Right lobe of liver (tissue), 4 donors: ENCODE data around the gene PSMD3.

Experiments used
- CTCF ChIP-seq, 4 donors: fragments of 200-600 bp in 3 of 4; fragments of 450-650 bp in 1 of 4; IDR thresholded peaks; one replicate each; pipeline versions ENCODE4 v1.5.1 to v1.8.0; 2016 to 2022; ENCODE audit warnings: antibody characterized with exemption in 4 of 4, mild to moderate bottlenecking in 2 of 4
- POLR2A ChIP-seq: fragments of 450-650 bp; IDR thresholded peaks from one replicate; pipeline ENCODE4 v1.6.1; 2017; ENCODE audit warnings: antibody characterized with exemption, mild to moderate bottlenecking
- donor health status: DM: no; HTN: no; CAD: no.
- donor health status: DM: no; HTN: no; CAD: no.
- donor health status: DM: no; HTN: yes; CAD: no.

- TF ChIP-seq POLR2A = no peak
- no peak for TF ChIP-seq CTCF (IDR thresholded peaks at IDR 0.05)
These were observed 15.6 kb downstream of the PSMD3 start for GRCh38 chr17:39996162-39996561.
